Trophoblast cell (in vitro differentiated cells and primary cell): ENCODE data around the gene FOXF1.

Experiments used
- DNase-seq, 2 donors: peaks; one replicate each; pipeline ENCODE4 v3.0.0-alpha.2; 2016
- H2AFZ ChIP-seq: 2 replicates; pipeline ENCODE4 v1.6.1; 2013; ENCODE audit warnings: low read length, moderate library complexity, mild to moderate bottlenecking; ENCODE audit not compliant: insufficient read depth, poor library complexity
- H2AK5ac ChIP-seq: 2 replicates; pipeline ENCODE4 v1.6.1; 2013; ENCODE audit warnings: mild to moderate bottlenecking, low read length
- H2BK120ac ChIP-seq: 2 replicates; pipeline ENCODE4 v1.6.1; 2013; ENCODE audit warnings: low read length, mild to moderate bottlenecking, moderate library complexity; ENCODE audit not compliant: insufficient read depth, poor library complexity
- H2BK12ac ChIP-seq: 2 replicates; pipeline ENCODE4 v1.6.1; 2013; ENCODE audit warnings: mild to moderate bottlenecking, low read length, moderate library complexity
- H2BK5ac ChIP-seq: 2 replicates; pipeline ENCODE4 v1.6.1; 2013; ENCODE audit warnings: low read length, low read depth, moderate library complexity, mild to moderate bottlenecking; ENCODE audit not compliant: poor library complexity
- H3K14ac ChIP-seq: 2 replicates; pipeline ENCODE4 v1.6.1; 2013; ENCODE audit warnings: mild to moderate bottlenecking, low read length
- H3K18ac ChIP-seq: 2 replicates; pipeline ENCODE4 v1.6.1; 2013; ENCODE audit warnings: mild to moderate bottlenecking, low read length
- H3K23ac ChIP-seq: 2 replicates; pipeline ENCODE4 v1.6.1; 2013; ENCODE audit warnings: low read length
- H3K27ac ChIP-seq: 2 replicates; pipeline ENCODE4 v1.5.1; 2013; ENCODE audit warnings: low read depth, mild to moderate bottlenecking, inconsistent platforms, low read length, moderate library complexity
- H3K27me3 ChIP-seq: 2 replicates; pipeline ENCODE4 v1.6.1; 2013; ENCODE audit warnings: inconsistent platforms, mild to moderate bottlenecking, low read length, moderate library complexity; ENCODE audit not compliant: insufficient read depth
- H3K36me3 ChIP-seq, 2 experiments: 1 replicate in 1 of 2; 2 replicates in 1 of 2; pipeline ENCODE4 v1.6.1; 2013; ENCODE audit warnings: low read length in 2 of 2, mild to moderate bottlenecking in 2 of 2, moderate library complexity in 1 of 2; ENCODE audit not compliant: insufficient read depth in 2 of 2, control insufficient read depth in 1 of 2
- H3K4ac ChIP-seq: 2 replicates; pipeline ENCODE4 v1.6.1; 2013; ENCODE audit warnings: low read depth, mild to moderate bottlenecking, low read length, moderate library complexity
- H3K4me1 ChIP-seq, 2 experiments: 1 replicate in 1 of 2; 2 replicates in 1 of 2; pipeline ENCODE4 v1.6.1; 2013; ENCODE audit warnings: low read length in 2 of 2, mild to moderate bottlenecking in 2 of 2, moderate library complexity in 1 of 2; ENCODE audit not compliant: insufficient read depth in 2 of 2, control insufficient read depth in 1 of 2
- H3K4me2 ChIP-seq: 2 replicates; pipeline ENCODE4 v1.6.1; 2013; ENCODE audit warnings: inconsistent platforms, mild to moderate bottlenecking, low read length, moderate library complexity
- H3K4me3 ChIP-seq: 2 replicates; pipeline ENCODE4 v1.5.1; 2013; ENCODE audit warnings: mild to moderate bottlenecking, low read depth, low read length, inconsistent platforms
- H3K79me1 ChIP-seq: one replicate; pipeline ENCODE4 v1.6.1; 2013; ENCODE audit warnings: low read length
- H3K79me2 ChIP-seq: 2 replicates; pipeline ENCODE4 v1.6.1; 2013; ENCODE audit warnings: low read length, mild to moderate bottlenecking; ENCODE audit not compliant: control insufficient read depth, insufficient read depth, poor library complexity
- H3K9ac ChIP-seq: 2 replicates; pipeline ENCODE4 v1.6.1; 2013; ENCODE audit warnings: mild to moderate bottlenecking, low read length
- H3K9me3 ChIP-seq: 2 replicates; pipeline ENCODE4 v1.6.1; 2013; ENCODE audit warnings: low read depth, mild to moderate bottlenecking, control low read depth, inconsistent platforms, low read length; ENCODE audit not compliant: insufficient read depth
- H4K12ac ChIP-seq: 2 replicates; pipeline ENCODE4 v1.6.1; 2013; ENCODE audit warnings: low read depth, mild to moderate bottlenecking, low read length, moderate library complexity
- H4K8ac ChIP-seq: 2 replicates; pipeline ENCODE4 v1.6.1; 2013; ENCODE audit warnings: low read depth, mild to moderate bottlenecking, low read length, moderate library complexity
- H4K91ac ChIP-seq: one replicate; pipeline ENCODE4 v1.6.1; 2013; ENCODE audit warnings: low read depth, mild to moderate bottlenecking, low read length, moderate library complexity
- WGBS: extraction: QIAGEN DNeasy Blood & Tissue Kit; methylation state at CpG from one replicate; pipeline ENCODE4 v1.1.7; 2013; ENCODE audit warnings: missing lambda C conversion rate; ENCODE audit not compliant: insufficient read length, insufficient coverage; ENCODE audit errors: extremely low coverage; 5-methylcytosine and 5-hydroxymethylcytosine counted together

FOXF1 gene

DNA sequence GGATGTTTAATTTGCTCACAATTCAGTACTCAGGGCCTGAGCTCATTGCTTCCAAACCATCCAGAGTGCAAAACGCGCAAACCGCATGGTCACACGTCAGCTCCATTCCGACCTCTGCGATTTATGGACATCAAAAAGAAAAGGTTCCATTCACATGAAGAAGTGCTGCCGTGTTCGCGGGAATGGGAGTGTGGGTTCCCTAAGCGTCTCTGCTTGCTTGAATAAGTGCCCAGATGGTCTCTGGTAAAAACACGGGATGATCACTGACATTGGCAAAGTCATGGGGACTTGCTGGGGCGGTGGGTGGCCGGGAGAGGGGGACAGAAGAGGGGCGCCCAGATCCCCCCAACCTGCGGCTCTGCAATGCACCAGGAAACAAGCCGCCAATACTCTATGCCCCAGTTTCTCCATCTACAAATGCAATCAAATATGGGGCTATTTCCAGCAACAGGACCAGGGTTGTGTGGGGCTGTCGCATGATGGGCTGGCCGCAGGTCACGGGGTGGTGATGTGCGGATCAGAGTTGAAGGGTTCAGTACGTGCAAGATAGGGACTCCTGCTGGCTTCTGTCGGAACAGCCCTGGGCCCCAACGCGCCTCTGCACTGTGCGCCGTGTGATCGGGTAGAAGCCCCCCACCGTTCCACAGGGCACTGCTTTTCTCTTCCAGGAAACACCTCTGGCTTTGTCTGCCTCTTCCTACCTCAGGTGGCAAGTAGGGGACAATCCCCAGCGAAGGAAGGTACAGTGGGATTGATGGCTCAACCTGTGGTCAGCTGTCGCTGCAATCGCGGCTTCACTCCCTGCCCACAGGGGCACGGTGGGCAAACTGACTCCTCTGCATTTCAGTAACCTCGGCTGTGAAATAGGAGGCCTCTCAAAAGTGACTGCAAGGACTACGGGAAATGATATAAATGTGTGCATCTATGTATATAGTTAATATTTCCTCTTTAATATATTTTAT is 11.2 kb downstream of the FOXF1 start:
- WGBS: no CpG with 5 or more reads among the region's 35 CpGs
- Histone ChIP-seq H3K4me2 (no peak overlapping the region), H4K12ac (no peak overlapping the region), H2AFZ (no peak overlapping the region), H3K79me1 (no peaks in the 10 kb centered on the region), H3K36me3 (no peaks in the 10 kb centered on the region), H3K9me3 (peaks cover 5% of the 10 kb centered on the region), H3K79me2 (no peaks in the 10 kb centered on the region), H2AK5ac (no peak overlapping the region), H2BK120ac (no peak overlapping the region), H3K14ac (no peak overlapping the region), H3K23ac (no peak overlapping the region), H2BK12ac (no peak overlapping the region), H3K4ac (no peak overlapping the region), H4K91ac (no peak overlapping the region), H3K27ac (no peak overlapping the region), H3K9ac (no peak overlapping the region), H3K4me3 (peak overlapping the region; percentile 7), H2BK5ac (no peak overlapping the region), H3K27me3 (peaks cover 7% of the 10 kb centered on the region), H3K4me1 (peaks cover 0 to 3% of the 10 kb centered on the region in 2 experiments), H3K18ac (no peak overlapping the region), H4K8ac (no peak overlapping the region)
- DNase-seq: no peak

DNA sequence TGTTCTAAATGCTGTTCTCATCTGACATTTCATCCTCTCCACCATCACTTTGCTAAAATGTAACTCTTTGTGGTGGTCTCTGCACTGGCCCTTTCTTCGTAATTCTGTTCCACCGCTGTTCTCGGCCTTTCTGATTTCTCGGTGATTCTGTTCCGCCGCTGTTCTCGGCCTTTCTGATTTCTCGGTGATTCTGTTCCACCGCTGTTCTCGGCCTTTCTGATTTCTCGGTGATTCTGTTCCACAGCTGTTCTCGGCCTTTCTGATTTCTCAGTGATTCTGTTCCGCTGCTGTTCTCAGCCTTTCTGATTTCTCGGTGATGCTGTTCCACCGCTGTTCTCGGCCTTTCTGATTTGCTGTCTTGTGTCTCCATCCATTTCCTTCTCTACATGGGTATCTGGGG is 12.3 kb downstream of the FOXF1 start:
- peaks cover 5% of the 10 kb centered on the region for H3K9me3 ChIP-seq
- no peak overlapping the region for H4K12ac ChIP-seq
- WGBS: no CpG with 5 or more reads among the region's 16 CpGs
- no peak overlapping the region for H3K4me3 ChIP-seq
- H4K91ac ChIP-seq: no peak overlapping the region
- no peak overlapping the region for H2AK5ac ChIP-seq
- no peak overlapping the region for H3K14ac ChIP-seq
- H3K27me3 ChIP-seq: no peaks in the 10 kb centered on the region
- H3K23ac ChIP-seq: no peak overlapping the region
- H3K18ac ChIP-seq: no peak overlapping the region
- H3K4me2 ChIP-seq: no peak overlapping the region
- DNase-seq: no peak
- no peaks in the 10 kb centered on the region for H3K79me2 ChIP-seq
- H2AFZ ChIP-seq: no peak overlapping the region
- no peak overlapping the region for H2BK12ac ChIP-seq
- H3K9ac ChIP-seq: no peak overlapping the region
- H3K4me1 ChIP-seq: no peaks in the 10 kb centered on the region
- no peak overlapping the region for H4K8ac ChIP-seq
- H2BK120ac ChIP-seq: no peak overlapping the region
- H3K27ac ChIP-seq: no peak overlapping the region
- H3K36me3 ChIP-seq: no peaks in the 10 kb centered on the region
- H3K4ac ChIP-seq: no peak overlapping the region
- no peak overlapping the region for H2BK5ac ChIP-seq
- H3K79me1 ChIP-seq: no peaks in the 10 kb centered on the region

DNA sequence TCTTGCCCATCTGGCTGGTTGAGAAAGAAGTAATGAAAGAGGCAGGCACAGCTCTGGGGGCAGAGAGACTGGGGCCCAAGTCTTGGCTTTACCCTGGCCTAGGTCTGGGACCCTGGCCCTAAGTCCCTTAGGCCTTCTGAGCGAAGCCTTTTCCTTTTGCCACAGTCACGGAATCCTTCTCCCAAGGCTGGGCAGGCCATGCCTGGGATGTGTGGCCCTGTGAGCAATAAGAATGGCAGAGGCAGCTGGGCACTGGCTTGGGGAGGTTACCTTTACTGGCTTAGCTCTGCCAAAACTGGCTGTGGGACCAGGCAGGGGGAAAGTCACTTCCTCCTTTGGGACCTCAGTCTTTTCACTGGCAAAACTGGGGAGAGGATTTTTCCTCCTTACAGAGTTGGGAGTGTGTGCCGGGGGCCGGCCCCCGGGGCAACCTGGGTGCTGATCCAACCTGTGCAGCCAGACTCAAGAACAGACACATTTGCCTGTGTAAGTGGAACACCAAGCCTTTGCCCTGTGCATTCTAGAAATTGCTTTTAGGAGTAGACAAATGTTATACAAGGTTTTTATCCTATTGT is 12.9 kb downstream of the FOXF1 start:
- H3K79me1 ChIP-seq: no peaks in the 10 kb centered on the region
- H3K4me2 ChIP-seq: no peak overlapping the region
- no peak overlapping the region for H4K91ac ChIP-seq
- H4K12ac ChIP-seq: no peak overlapping the region
- no peak overlapping the region for H3K27ac ChIP-seq
- H2AK5ac ChIP-seq: no peak overlapping the region
- no peaks in the 10 kb centered on the region for H3K27me3 ChIP-seq
- H3K4me1 ChIP-seq: no peaks in the 10 kb centered on the region
- no peak overlapping the region for H4K8ac ChIP-seq
- H3K9me3 ChIP-seq: peaks cover 7% of the 10 kb centered on the region
- H2BK5ac ChIP-seq: no peak overlapping the region
- H3K9ac ChIP-seq: no peak overlapping the region
- H3K14ac ChIP-seq: no peak overlapping the region
- no peak overlapping the region for H3K18ac ChIP-seq
- WGBS: no CpG with 5 or more reads among the region's 5 CpGs
- H3K4ac ChIP-seq: no peak overlapping the region
- no peaks in the 10 kb centered on the region for H3K36me3 ChIP-seq
- no peaks in the 10 kb centered on the region for H3K79me2 ChIP-seq
- H2AFZ ChIP-seq: no peak overlapping the region
- no peak overlapping the region for H2BK120ac ChIP-seq
- H3K23ac ChIP-seq: no peak overlapping the region
- peak overlapping the region; percentile 58 for H3K4me3 ChIP-seq
- no peak for DNase-seq
- H2BK12ac ChIP-seq: no peak overlapping the region

DNA sequence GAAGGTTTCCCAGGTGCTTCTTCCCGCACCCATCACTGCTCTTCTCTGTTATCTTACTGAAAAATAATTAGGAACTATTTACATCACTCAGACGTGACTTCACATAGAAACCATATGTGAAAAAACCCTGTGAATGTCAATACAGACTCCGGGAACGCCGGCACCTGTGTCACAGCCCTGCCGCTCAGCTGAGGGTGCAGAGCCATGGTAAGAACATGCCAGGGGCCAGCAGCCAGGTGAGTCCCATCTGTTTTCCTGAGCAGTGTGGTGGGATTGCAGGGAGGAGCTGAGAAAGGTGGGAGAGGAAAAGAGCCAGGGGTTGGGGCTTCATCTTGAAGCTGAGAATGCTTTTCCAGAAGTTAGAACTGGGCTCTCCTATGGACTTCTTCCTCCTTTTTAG is 13.7 kb downstream of the FOXF1 start:
- H3K9ac ChIP-seq: no peak overlapping the region
- no peak overlapping the region for H3K23ac ChIP-seq
- H3K4ac ChIP-seq: no peak overlapping the region
- no peak overlapping the region for H4K12ac ChIP-seq
- H3K9me3 ChIP-seq: peaks cover 8% of the 10 kb centered on the region
- no peaks in the 10 kb centered on the region for H3K36me3 ChIP-seq
- no peaks in the 10 kb centered on the region for H3K79me2 ChIP-seq
- no peak overlapping the region for H2BK120ac ChIP-seq
- no peaks in the 10 kb centered on the region for H3K4me1 ChIP-seq
- no peak overlapping the region for H3K27ac ChIP-seq
- no peak overlapping the region for H3K14ac ChIP-seq
- H3K27me3 ChIP-seq: no peaks in the 10 kb centered on the region
- no peak overlapping the region for H4K8ac ChIP-seq
- no peak overlapping the region for H2AFZ ChIP-seq
- no peak overlapping the region for H2AK5ac ChIP-seq
- H2BK12ac ChIP-seq: no peak overlapping the region
- H4K91ac ChIP-seq: no peak overlapping the region
- no peak overlapping the region for H3K4me2 ChIP-seq
- no CpG with 5 or more reads among the region's 6 CpGs for WGBS
- H3K4me3 ChIP-seq: no peak overlapping the region
- no peak overlapping the region for H3K18ac ChIP-seq
- no peak for DNase-seq
- H3K79me1 ChIP-seq: no peaks in the 10 kb centered on the region
- no peak overlapping the region for H2BK5ac ChIP-seq
